ENCODE data around the gene MMP7. TPM values are rescaled to one million over a fixed set of nuclear protein-coding genes. Genes with fewer than 3 reads are reported as not detected.

The MMP7 gene
- polyA plus RNA-seq, 3 donors = 22.6 to 29.0 (median 27.2) TPM

DNA sequence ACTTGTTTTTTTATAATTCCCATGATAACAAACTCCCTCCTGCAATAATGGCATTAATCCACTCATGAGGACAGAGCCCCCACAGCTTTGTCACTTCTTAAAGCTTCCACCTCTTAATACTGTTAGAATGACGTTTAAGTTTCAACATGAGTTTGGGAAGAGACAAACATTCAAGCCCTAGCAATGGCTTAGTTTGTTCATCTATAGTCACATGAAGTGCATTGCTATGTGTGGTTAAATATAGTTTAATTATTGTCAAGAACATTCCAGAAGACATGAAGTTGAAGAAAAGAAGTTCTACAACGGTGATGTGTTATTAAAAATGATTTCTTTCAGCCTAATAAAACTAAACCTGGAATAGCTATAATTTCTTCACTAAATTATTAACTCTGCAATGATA is 30.6 kb downstream of the MMP7 start:
- no peak for DNase-seq

DNA sequence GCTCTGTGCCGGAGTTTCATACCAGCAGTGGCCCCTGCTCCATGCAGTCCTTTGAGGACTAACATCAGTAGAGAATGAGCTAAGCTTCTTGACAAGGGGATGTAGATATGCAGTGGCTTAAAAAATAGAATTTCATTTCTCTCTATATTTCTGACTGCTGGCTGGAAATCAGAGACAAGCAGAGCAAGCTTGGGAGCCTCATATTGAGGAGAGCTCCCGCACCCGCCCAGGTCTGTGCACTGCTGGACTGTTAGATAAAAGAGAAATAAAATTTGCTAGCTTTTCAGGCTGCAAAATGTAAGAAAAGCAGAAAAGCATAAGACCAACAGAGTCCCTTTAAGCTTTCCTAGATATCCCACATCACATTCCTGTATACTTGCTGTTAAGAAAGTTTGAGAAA is 31.4 kb downstream of the MMP7 start:
- no peak for DNase-seq

DNA sequence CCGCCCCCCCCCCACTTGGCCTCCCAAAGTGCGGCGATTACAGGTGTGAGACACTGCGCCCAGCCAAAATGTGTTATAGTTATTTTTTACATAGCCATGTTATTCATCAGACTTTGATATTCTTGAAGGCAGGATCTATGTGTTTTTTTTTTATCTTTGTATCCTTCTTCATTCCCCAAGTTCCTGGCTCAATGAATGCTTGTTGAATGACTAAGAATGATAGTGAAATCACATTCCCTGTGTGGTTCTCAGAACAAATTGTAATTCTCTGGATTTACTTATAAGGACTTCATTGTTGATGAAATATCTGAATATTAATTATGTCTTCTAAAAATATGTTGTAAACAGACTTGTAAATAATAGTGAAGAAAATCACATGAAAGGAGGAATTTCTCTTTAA is 33.5 kb downstream of the MMP7 start:
- DNase-seq = no peak

DNA sequence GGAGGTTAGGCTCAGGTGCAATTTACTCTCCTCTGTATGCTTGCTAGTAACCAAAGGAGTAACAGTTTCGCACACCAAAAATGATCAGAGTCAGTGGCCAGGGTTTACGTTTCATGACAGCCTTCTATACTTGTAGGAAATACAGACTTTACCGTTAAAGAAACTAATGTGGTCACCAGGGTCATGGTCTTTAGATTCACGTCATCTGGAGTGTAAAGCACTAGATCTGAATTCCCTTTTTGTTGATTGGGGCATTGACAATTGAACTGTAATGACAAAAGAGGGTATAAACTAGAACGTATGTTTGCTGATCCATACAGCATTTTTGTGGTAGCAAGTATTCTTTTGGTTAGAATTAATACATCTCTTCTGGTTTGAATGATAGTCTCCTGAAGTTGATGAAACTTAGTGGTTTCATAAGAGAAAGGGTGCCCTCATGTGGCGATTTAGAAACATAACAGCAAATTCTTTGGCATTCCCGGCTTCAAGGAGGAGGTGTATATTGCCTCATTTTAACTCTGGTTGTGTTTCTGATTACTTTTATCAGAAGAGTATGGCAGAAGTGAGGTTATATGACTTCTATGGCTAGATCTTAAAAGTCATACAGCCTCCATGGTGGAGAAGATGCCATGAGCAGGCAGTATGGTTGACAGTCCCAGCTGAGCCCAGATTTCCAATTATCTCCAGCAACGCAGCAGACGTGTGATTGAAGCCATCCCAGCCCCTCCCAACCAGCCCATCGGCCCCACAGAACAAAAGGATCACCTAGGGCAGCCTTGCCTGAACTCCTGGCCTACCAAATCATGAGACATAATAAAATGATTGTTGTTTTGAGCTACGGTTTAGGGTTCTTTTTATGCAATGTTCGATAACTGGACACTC is 35.1 kb downstream of the MMP7 start:
- DNase-seq = peak; percentile 81

DNA sequence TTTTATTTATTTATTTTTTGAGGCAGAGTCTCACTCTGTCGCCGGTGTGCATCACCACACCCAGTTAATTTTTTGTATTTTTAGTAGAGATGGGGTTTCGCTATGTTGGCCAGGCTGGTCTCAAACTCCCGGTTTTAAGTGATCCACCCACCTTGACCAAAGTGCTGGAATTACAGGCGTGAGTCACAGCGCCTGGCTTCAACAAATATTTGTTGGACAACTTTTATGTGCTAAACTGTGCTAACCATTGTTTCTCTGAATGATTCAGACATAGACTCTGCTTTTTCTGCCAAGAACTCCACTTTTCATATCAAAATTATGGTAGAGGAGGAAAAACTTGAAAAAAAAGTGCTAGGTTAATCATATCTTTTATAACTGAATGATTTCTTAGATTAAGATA is 36.3 kb downstream of the MMP7 start:
- DNase-seq = no peak

DNA sequence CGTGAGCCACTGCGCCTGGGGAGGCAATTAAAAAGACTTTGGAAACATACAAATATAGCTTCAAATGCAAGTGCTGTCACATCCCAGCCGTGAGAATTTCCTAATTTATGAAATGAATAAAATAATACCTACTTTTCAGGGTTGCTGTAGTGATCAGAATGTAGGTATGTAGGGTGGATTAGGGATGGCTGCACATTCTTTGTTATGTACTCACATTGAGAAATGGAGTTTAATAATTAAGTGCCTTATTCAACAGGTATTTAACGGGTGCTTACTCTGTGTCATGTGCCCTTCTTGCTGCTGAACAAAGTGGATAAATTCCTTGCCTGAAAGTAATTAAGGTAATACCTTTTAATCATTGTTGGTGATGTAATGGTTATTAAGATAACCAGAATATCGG is 37.0 kb downstream of the MMP7 start:
- no peak for DNase-seq

DNA sequence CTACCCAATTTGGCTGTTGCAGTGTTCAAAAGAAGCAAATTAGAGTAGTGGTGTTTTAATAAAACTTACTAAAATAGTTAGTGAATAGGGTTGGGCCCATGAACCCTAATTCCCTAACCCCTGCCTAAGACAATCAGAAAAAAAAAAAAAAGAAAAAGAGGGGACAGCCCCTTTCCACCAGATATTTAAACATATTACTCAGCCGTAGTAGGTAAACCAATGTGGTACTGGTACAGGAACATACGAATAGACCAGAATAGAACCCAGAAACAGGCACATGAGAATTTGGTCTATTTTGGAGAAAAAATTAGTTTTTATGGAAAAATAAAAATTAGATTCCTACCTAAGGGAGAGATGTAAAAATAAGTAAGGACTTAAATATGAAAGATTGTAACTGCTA is 38.6 kb downstream of the MMP7 start:
- DNase-seq = no peak

DNA sequence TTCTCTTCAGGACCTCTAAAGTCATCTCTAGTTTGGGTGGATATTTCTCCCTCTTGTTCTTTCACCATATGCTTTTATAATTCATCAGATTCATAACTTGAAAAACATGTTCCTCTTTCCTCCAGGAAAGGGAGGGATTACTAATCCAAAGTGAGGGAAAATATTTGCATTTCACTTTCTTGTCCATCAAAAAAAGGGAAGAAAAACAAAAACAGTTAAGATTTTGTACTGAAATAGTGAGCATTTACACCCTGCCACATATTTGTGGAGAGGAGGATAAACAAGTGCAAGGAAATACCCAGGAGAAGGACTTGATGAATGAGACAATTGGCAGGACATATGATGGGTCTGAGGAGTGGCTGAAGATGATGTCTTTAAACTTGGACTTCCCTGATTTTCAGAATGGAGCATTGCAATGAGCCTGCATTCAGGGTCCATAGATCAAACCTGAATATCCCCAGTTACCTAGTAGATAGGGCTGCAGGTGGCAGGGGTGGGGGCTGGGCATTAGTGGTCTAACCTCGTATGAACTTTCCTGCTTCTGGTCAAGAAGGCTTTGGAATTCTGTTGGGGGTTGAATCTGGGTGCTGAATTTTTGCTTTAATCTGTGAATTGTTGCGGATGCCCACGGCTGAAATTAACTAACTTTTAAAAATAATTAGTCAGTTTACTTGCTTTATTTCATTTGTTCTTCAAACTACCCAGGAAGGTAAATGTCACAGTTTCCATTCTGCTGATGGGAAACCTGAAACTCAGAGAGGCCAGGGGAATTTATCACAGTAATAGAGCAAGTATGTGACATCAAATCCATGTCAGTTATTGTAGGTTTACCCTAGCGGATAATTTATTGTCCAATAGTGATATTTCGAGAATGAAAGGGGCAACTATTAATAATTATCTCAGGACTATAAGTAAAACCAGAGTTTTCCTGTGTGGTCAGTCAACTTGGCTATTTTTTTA is 41.1 kb downstream of the MMP7 start:
- DNase-seq = no peak

DNA sequence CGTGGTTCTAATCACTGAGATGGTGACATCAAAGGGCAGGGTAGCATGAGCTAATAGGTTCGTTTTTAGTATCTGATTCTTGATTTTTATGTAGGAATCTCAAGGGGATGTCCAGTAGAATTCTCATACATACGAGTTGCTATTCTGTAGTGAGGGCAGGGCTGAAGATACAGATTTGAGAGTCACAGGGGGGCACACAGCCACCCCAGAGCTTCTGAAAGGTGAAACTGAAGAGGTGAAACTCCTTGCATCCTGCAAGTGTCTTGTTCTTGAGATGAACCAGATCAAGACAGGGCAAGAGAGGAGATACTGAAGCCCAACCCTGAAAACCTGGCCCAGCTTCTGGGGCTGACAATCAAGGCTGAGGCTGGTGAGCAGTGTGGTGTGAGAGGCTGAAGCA is 42.3 kb downstream of the MMP7 start:
- DNase-seq = no peak

DNA sequence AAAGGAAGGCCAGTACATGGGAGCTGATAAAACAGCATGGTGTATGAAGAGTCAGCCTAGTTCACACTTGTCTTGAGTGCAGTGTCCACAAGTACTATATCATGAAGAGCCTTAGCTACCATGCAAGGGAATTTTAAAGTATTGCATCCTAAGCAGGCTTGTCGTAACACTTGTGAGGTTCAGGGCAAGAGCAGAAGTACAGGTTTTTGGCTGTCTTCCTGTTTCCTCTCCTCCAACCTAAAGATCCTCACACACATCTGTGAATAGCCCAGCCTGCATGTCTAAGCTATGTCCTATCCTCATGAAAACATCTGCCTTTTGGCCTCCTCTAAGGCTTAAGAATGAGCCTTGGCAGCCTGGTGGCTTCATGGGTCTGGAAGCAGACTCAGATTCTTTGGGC is 43.3 kb downstream of the MMP7 start:
- DNase-seq = no peak

DNA sequence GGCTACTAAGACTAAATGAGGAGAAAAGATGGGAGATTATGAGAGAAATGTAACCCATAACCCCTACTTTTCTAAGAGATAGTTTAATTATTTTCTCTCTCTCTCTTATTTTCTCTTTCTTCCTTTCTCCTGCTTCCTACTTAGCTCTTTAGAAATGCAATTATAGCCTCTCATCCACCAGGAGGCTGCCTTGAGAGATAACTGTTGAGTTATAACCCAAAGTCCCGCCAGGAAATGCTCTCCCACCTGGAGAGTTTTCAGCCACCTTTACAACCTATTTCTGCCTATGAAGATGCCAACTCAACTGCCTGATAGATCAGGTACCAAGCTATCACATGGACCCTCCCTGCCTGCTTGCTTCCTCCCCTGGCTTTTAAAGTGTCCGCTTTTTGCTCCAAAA is 44.0 kb downstream of the MMP7 start:
- DNase-seq = no peak

DNA sequence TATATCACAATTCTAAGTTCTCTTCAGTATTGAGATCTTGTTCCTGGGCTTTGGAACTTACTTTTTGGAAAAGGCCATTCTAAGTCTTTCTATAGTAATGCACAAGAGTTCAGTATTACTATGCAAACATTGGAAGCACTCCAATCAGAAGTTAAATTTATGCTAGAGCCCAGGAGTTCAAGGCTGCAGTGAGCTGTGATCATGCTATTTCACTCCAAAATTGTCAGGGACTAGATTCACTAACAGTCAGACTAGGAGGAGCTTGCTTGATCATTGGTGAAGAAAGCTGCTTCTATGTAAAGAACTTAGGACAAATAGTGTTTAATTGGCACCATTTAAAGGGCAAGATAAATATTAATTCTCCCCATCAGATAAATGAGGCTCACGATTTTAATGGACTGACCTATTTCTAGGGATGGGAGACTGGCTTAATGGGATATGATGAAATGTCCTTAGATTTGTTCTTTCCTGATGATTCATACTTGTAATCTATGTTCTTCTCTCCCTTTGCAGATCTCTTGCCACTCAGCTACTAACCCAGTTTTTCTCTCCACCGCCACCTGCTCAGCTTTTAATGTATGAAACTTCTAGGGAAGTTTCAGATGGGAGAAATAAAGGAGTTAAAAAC is 45.3 kb downstream of the MMP7 start:
- DNase-seq = no peak

DNA sequence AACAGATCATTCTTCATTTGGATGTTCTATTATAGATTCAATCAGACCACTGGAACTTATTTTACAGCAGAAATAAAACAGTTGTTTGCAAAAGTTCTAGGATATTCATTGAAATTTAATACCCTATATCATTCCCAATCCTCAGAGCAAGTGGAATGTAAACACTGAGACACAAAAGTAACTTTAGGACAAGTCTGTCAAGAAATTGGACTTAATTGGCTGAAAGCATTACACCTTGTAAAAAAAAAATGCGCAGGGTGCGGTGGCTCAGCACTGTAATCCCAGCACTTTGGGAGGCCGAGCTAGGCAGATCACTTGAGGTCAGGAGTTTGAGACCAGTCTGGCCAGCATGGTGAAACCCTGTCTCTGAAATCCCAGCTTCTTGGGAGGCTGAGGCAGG is 48.1 kb downstream of the MMP7 start:
- DNase-seq = no peak

DNA sequence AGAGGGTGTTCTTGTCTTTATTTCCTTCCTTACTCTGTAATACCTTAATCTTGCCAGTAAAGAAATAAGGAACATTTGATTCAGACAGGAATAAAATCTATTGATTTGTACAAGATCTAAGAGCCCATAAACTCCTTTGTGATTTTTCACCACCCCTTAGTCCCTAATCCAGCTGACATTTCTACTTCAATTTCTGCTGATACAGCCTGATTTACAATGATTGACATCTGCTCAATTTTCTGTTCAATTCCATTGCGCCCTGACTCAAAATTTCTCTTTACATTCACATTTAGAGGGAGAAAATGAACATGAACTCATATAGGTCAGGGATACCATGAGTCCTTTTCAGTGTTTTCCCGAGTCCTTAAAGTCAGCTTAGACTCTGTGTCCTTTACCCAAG is 50.8 kb downstream of the MMP7 start:
- DNase-seq = no peak

DNA sequence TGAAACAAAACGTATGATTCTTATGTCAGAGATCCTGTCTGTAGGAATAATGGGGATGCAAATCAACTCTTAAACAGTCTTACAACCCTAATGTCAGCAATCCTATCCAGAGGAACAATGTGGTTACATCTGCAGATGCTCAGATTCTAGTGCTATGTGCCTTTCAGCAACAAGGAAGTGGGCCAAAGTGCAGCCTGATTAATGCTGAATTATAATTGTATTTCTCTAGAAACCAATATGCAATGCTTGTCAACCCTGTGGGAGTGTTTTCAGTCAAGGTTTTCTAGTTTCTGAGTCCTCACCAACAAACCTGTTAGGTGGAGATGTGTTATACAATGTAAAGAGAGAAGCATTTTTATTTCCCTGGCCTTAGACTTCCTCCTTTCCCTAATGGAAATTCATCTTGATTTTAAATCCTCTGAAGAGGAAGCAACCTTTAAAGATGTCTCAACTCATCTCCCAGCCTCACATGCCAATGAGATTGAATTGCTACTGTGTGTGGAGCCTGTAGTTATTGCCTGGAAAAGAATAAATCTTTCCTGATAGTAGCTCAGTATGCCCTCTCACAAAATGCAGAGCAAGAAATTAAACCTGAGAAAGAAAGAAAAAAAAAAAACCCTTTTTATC is 51.8 kb downstream of the MMP7 start:
- no peak for DNase-seq

DNA sequence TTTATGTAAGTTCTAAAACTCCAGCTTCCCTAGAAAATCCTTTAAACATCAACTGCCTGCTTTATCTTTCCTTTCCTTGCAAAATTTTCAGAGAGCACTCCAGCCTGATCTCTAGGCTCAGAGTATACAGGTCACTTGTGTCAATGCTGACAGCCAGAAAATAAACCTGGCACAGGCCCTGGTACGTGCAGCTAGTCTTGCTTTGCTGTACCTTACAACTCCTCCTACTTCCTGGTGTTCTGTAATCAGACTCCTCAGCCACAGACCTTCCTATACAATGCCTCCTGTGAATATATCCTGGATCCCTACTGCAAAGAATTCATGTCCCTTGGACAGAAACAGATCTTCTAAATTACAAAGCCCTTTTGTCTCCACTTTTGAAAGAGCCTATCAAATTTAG is 53.7 kb downstream of the MMP7 start:
- DNase-seq = no peak

DNA sequence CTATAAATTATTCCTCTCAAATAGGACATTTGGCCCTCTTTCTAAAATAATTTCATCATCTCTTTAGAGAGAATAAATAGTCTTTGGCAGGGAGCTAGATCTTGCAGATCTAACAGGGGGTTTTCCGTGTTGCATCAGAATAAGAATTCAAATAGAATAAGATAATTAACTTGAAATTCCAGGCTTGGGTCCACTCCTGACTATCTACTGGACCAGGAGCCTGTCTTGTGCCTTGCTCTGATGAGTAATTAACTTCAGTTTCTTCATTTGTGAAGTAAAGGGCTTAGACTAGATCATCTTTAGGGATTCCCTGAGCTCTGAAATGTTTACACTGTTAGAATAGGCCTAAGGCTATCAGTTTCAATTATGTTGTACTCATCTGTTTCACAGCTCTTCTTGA is 54.5 kb downstream of the MMP7 start:
- DNase-seq = no peak

DNA sequence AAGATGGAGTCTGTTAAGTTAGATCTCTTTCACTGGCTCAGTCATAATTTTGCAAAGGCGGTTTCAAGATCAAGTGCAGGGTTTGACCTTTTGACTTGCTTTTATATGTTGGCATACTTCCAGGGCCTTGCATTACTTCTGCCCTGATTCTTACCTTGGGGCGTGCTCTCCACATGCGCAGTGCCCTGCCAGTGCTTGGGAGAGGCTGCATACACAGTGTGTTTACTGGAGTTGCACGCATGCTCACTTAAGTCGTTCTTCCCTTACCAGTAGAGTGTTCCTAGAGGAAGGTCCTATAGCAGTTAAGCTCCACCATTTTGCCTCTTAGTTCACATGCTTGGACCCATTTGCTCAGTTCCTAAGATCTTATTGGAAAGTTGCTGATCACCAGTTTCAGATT is 57.0 kb downstream of the MMP7 start:
- DNase-seq = no peak

DNA sequence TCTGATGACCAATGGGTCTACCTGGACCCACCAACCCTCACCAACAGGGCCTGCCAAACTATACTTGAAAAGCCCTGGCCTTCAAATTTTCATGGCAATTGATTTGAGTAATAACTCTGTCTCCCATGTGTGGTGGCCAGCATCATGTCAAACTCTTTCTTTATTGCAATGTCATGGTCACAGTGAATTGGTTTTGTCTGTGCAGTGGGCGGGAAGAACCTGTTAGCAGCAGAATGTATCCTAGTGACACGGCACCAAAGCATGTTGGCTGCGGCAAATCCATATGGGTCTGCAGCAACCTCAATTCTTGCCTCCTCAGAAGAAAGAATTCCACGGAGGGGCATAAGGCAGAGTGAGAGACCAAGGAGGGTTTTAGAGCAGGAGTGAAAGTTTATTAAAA is 58.4 kb downstream of the MMP7 start:
- DNase-seq = no peak

DNA sequence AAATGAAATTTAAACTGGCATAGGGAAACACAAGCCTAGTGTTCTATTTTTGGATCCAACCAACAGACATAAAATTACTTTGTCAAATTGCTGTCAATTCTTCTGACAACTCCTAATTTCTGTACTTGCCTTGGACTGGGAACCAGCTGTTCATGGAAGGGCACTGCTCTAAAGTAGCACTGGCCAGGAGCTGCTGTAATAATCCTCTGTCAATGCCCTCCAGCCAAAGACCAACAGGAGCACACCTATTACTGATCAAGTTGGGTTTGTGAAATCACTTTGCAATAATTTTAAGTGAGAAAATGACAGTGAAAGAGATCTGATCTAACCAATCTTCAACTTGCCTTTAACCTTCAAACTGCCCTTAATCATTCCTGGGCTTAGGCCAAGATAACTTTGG is 59.1 kb downstream of the MMP7 start:
- DNase-seq = no peak
